ENCODE measurements around the gene ACADVL.

Gene ACADVL

GRCh38 chr17:7216242-7217112, 3.3 kb upstream of the ACADVL start:
- DNase-seq (ENCODE audit: low read depth in 2 of 2, low spot score in 1 of 2): no peak

GRCh38 chr17:7217113-7217987, 2.4 kb upstream of the ACADVL start:
- no peak for DNase-seq (ENCODE audit: low read depth in 2 of 2, low spot score in 1 of 2)

DNA sequence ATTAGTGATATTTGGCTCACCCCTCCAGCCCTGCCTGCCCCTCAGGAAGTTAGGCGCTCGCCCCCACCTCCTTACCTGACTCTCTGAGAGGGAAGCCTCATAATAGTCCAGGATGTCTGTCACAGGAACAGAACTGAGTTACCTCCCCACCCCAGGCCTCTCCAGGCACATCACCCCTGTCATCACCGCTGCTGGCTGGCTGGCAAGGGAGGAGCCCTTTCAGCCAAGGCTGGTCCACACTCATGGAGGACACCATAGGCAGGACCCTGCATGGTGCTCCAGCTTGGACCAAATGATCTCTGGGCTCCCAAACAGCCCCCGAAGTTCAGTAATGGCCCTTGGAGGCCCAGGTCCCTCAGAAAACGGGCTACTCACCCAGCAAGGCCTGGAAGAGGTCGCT, 1.6 kb upstream of the ACADVL start:
- no peak for DNase-seq (ENCODE audit: low read depth in 2 of 2, low spot score in 1 of 2)

GRCh38 chr17:7218758-7219157, 980 bp upstream of the ACADVL start:
- DNase-seq (ENCODE audit: low read depth in 2 of 2, low spot score in 1 of 2): no peak

DNA sequence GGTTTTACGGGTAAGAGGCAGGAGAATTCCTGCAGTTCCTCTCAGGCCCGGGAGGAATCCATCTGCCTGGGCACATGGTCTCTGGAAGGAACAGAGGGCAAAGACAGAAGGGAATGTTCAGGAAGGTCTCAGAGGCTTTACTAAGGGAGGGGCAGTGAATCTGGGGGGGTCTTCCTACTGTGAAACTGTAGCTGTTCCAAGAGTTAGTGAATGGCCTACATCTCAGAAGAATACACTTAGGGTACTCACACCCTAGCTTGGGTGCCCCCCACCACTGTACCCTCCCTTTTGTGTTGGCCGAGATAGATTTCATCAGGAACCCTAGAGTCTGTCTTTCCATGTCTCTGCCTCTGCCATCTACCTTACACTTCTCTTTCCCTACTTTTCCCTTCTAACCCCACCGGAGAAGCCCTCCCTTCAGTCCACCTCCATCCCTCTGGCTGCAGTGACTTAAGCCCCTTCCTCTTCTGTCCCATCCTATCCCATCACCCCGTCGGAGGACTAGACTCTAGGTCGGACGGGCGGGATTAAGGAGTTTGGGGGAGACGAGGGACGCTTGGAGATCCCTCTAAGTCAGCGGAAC, 418 bp upstream of the ACADVL start:
- DNase-seq (ENCODE audit: low read depth in 2 of 2, low spot score in 1 of 2): no peak

- DNase-seq (ENCODE audit: low read depth in 2 of 2, low spot score in 1 of 2): no peak
Observed at GRCh38 chr17:7220593-7221277, 997 bp downstream of the ACADVL start.

GRCh38 chr17:7221278-7222092, 1.7 kb downstream of the ACADVL start:
- DNase-seq (ENCODE audit: low read depth in 2 of 2, low spot score in 1 of 2): no peak

DNA sequence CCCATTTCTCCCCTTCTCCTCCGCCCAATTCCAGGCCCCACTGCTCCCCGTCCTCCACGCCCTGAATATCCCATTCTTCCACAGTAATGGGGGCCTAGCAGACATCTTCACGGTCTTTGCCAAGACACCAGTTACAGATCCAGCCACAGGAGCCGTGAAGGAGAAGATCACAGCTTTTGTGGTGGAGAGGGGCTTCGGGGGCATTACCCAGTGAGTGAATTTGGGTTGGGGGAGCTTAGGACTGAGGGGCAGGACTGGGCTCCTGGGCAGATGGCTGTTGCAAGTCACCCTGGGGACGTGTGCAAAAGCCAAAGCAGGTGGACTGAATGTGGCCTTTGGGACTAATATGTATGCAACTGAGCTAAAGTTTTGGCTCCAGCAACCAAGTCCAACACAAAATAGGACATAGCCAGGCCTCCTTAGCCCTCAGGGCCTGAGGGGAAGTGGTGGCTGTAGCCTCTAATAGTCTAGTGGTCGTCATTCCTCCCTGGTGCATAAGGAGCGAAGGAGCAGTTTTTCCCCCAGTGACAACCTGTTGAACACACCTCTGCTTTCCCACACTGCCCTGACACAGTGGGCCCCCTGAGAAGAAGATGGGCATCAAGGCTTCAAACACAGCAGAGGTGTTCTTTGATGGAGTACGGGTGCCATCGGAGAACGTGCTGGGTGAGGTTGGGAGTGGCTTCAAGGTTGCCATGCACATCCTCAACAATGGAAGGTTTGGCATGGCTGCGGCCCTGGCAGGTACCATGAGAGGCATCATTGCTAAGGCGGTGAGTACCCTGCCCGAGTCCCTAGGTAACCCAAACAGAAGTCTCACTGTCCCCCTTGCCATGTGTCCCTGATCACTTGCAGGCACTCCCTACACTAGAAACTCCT, 2.6 kb downstream of the ACADVL start:
- no peak for DNase-seq (ENCODE audit: low read depth in 2 of 2, low spot score in 1 of 2)

GRCh38 chr17:7222972-7223292, 3.2 kb downstream of the ACADVL start:
- DNase-seq (ENCODE audit: low read depth in 2 of 2, low spot score in 1 of 2): no peak

DNA sequence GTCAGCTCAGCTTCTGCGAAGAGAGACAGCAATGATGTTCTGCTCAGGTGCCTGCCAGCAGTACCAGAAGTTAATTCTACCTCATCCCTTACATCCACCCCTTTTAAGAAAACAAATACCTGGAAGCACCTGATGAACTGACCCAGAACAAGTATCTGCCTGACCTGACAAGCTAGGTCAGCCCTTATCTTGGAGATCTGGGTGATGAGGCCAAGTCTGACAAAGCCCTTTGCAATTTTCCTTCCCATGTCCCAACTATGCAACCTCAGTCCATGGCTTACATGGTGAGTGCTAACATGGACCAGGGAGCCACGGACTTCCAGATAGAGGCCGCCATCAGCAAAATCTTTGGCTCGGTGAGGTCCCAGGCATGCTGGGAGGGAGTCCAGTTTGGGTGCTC, 3.6 kb downstream of the ACADVL start:
- DNase-seq (ENCODE audit: low read depth in 2 of 2, low spot score in 1 of 2): no peak

- DNase-seq (ENCODE audit: low read depth in 2 of 2, low spot score in 1 of 2): no peak
Observed at GRCh38 chr17:7224110-7224509, 4.4 kb downstream of the ACADVL start.

GRCh38 chr17:7224661-7225111, 4.9 kb downstream of the ACADVL start:
- DNase-seq (ENCODE audit: low read depth in 2 of 2, low spot score in 1 of 2): no peak

DNA sequence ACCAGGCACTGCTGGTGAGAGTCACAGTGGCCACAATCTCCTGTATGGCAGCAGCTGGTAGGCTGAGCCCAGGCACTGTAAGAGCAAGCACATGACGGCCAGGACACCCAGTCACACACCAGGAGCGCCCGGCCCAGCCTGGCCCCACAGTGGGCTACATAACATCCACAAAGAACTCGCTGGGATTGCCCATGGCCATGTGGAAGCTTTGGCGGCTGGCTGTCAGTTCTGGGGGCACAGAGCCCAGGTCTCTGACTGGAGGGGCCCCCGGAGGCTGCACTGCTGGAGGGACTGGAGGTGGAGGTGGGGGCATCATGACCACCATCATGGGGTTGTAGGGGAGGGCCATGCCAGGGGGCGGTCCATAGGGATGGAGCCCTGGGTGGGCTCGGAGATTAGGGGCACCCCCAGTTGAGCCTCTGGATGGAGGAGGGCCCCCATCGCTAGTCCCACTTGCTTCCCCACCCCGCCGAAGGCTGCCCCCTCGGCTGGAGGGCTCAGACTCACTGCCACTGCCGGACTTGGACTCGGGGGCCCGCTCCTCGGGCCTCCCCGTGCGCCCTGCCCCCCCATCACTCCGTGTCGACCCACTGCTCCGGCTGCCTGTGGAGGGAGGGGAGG, 6.1 kb downstream of the ACADVL start:
- no peak for DNase-seq (ENCODE audit: low read depth in 2 of 2, low spot score in 1 of 2)

- DNase-seq (ENCODE audit: low read depth in 2 of 2, low spot score in 1 of 2): no peak
Observed at GRCh38 chr17:7226721-7227710, 7.3 kb downstream of the ACADVL start.

DNA sequence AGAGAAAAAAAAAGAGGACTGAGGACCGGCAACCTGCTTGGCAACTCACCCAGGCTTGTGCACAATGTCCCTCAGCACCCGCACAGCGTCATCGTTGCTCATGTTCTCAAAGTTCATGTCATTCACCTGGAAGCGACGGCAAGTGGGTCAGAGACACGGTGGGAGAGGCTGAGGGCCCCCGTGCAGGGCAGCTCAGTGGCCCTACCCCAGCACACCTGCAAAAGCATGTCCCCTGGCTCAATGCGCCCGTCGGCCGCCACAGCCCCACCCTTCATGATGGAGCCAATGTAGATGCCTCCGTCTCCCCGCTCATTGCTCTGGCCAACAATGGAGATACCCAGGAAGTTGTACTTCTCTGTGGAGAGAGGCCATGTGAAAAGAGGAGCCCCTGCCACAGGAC, 9.2 kb downstream of the ACADVL start:
- no peak for DNase-seq (ENCODE audit: low read depth in 2 of 2, low spot score in 1 of 2)

GRCh38 chr17:7229504-7229903, 9.8 kb downstream of the ACADVL start:
- no peak for DNase-seq (ENCODE audit: low read depth in 2 of 2, low spot score in 1 of 2)

DNA sequence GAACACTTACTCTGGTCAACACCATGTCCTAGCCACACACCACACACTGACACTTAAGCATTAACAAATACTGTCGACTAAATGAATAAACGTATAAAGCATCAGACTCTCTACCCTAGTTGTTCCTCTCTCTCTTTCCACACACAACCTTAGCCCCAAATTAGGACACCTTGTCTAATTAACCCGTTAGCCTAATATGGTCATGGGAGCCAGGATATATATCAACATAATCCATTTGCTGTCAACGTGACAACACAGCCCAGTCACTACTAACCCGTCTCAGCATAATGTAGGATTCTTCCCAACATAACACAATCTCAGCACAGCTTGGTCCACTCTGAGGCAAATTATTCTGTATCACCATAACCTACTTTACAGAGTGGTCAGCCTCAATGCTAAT, 12.4 kb downstream of the ACADVL start:
- DNase-seq (ENCODE audit: low read depth in 2 of 2, low spot score in 1 of 2): no peak

- DNase-seq (ENCODE audit: low read depth in 2 of 2, low spot score in 1 of 2): no peak
Observed at GRCh38 chr17:7233701-7234082, 14.0 kb downstream of the ACADVL start.

All from stimulated activated CD8-positive, alpha-beta memory T cell treated with anti-CD3 and anti-CD28 coated beads, Interleukin-4, amount 100 ng/mL, for 1 hour (primary cell).